HG03571 (cell line): ENCODE data around the gene CAPS.
"Not testable (repeated sequence)": the region's sequence is repeated elsewhere in the genome, so short reads cannot be mapped to it uniquely, and the experiment has no call there.

Experiments used
- ATAC-seq: cut with Tn5 transposase; IDR thresholded peaks from one replicate; pipeline ENCODE4 v1.9.1; 2021; ENCODE audit not compliant: unreplicated experiment

The CAPS gene

GRCh38 chr19:5953680-5954213, 39.7 kb downstream of the CAPS start:
- ATAC-seq, result no peak

- ATAC-seq, result no peak
These were observed 40.2 kb downstream of the CAPS start for GRCh38 chr19:5954293-5954692.

- no peak for ATAC-seq
These were observed 41.5 kb downstream of the CAPS start for GRCh38 chr19:5955636-5955935.

- no peak for ATAC-seq
These were observed 42.3 kb downstream of the CAPS start for GRCh38 chr19:5956323-5956722.

DNA sequence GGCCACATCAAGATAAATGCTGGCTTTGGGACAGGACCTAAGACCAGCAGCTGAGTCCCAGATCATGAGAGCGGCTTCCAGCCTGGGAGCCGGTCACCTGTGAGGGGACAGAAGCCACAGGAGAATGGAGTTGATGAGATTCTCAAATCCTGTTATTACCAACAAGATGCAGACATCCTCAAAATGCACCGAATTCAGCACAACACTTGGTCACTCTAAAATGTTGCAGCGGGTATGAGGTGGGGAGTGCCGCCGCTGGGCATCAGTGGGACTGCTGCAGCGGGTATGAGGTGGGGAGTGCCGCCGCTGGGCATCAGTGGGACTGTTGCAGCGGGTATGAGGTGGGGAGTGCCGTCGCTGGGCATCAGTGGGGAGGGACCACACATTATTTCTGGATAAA, 42.7 kb downstream of the CAPS start:
- ATAC-seq, result no peak

DNA sequence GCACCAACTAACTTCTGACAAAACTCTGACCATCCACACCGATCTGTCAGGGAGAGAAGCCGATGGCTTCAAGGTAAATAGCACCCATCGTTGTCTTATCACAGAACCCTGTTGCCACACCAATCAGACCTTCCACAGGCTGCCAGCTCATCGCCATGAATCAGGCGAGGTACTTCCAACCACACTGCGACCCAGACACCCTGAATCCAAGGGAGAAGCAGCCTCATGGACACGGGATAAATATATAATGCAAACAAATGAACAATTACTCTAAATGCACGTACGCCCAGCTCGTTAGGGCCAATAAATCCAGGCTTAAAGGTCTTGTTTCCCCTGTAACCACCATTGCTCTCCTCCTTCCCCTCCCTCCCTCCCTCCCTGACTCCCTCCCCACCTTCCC, 43.1 kb downstream of the CAPS start:
- no peak for ATAC-seq

GRCh38 chr19:5958074-5958850, 44.2 kb downstream of the CAPS start:
- ATAC-seq, result no peak

DNA sequence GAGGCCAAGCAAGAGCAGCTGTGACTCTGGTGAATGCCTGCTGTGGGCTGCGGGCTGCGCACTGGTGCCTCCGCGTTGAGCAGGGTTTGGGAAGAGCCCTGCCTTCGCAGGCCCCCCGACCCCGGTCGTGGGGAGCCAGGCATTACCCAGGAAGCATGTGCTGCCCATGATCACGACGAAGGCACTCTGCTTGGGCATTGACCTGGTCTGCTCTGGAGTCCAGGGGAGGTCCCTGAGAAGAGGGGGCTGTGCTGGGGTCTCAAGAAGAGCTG, 44.7 kb downstream of the CAPS start:
- ATAC-seq, result no peak

DNA sequence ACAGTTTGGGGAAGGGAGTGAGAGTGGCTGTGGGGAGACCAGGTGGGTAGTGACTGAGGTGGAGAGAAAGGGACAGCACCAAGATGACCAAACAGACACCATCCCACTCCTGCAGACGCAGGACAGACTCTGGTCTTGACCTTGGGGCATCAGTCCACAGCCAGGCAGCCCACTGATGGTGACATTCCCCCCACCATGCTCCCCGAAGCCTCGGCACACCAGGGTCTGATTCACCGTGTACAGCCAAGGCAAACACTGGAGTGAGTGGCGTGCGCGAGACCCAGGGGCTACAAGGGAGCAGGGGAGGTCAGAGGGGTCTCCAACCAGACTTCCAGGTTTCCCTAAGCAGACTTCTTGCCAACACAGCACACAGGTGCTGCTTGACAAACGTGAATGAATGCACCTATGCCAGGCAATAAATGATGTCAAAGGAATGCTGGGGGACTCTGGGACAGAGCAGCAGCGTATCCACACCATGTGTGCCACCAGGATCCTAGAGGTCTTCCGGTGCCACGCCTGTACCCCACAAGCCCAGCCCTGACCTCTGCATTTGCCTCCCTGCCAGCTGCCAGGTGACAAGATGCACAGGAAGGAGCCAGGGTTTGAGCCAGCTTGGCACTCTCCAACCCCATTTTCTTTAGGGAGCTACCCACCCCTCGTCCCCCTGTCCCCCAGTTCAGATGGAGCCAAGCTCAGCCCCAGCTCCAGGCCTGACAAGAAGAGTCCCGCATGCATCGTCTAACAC, 45.4 kb downstream of the CAPS start:
- ATAC-seq, result no peak

DNA sequence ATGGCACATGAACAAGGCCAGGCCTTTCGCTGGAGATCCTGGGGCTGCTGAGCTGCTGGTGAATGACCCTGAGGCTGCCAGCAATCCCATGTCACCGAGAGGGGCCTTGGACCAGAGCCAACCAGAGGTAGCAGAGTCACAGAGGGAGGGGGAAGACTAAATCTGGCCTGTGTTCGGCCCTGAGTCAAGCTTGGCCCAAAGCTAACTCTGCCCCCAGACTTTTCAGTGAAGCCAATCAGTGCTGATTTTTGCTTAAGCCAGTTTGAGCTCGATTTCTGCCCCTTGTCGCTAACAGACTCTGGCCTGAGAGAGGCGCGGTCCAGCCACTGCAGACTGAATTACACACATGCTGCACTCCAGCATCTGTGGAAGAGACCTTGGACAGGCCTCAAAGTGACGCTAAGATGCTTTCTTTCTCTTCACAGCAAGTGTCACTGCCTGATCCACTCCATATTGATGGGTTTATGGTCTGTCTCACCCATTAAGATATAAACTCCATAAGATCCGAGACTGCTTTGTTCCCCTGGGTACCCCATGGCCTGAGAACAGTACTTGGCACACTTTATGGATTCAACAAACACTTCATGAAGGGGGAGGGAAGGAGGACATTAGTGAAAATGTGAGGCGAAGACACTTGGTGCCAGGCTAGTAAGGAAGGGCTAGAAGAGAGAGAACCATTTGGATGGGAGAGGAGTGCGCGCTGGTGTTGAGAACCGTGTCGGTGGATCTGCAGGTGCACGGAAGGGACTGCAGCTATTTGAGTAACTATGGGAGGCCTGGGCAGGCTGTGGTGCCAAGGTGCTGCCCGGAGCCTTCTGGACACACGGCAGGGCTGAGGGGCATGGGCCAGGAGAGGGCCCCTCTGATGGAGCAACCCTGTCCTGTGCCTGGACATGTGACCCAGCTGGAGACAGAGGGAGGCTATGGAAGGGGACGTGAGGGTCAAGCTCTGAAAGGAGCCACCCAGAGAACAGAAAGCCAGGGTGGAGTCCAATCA, 46.2 kb downstream of the CAPS start:
- ATAC-seq, result no peak

GRCh38 chr19:5961641-5961968, 47.6 kb downstream of the CAPS start:
- ATAC-seq, result not testable (repeated sequence)

DNA sequence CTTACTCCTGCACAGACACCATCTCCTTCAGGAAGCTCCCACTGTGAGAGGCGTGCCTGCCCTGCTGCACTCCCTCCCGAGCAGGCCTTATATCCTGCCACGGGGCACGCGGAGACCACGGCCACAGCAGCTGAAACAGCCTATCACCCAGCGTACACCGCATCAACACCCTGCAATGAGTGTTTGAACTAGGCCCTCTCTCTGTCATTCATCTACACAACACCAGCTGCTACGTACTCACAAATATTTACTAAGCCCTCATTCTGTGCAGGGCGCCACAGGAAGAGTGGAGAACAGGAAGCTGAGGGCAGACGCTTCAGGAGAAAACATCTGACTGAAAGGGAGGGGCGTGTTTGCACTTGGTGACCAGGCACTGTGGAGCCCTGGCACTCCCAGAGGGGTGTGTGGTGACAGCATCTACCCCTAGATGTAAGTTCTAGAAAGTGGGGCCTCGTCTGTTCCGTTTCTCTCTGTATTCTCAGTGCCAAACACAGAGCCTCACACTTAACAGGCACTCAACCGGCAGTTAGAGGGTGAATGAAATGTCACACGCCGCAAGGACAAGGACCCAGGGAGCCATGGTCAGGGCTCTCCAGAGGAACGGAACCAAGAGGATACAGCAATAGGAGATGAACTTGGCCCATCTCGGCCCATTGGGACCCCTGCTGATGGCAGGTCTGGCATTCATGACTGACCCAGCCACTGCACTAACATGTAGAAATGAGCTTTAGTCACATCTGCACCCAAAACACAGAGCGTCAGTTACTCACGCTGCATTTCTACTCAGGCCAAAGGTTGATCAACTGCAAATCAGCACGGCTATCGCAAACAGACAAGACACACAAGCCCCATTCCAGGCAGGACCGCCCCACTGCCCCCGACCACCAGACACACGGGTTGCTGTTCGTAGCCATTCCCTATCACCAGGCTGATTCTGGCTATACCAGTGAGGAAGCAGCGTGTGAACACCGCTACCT, 48.2 kb downstream of the CAPS start:
- ATAC-seq, result no peak

DNA sequence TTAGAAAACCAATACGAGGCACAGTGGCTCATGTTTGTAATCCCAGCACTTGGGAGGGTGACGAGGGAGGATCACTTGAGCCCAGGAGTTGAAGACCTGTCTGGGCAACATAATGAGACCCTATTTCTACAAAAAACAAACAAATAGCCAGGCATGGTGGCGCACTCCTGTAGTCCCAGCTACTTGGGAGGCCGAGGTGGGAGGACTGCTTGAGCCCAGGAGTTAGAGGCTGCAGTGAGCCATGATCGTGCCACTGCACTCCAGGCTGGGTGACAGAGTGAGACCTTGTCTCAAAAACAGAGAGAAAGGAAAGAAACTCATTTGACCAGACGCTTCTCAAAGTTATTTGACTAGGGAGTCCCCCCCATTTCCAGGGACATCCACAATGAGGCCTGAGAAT, 49.2 kb downstream of the CAPS start:
- not testable (repeated sequence) for ATAC-seq

DNA sequence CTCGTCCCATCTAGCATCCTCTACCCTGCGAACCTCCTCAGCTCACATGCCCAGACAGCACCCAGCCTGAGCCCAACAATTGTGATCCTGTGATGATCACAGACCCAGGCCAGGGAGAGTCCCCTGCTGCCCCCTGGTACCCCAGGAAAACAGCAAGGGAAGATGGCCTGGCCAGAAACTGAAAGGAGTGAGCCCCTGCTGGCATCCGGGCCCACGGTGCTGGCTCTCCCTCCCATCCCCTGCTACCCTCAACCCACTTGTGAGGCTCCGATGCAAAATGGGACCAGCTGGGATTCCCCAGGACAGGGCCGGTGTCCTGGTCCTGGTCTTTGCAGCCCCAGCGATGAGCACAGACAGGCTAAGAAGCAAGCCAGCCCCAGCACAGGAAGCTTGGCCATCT, 49.8 kb downstream of the CAPS start:
- no peak for ATAC-seq

GRCh38 chr19:5964816-5965565, 50.9 kb downstream of the CAPS start:
- ATAC-seq, result no peak
